ENCODE data around the gene ACOXL. TPM values are rescaled to one million over a fixed set of nuclear protein-coding genes. Genes with fewer than 3 reads are reported as not detected.
"Not testable (repeated sequence)": the region's sequence is repeated elsewhere in the genome, so short reads cannot be mapped to it uniquely, and the experiment has no call there.

ACOXL gene
- 1 to 10 TPM; 4.7 to 7.5 (median 5.6) TPM for polyA plus RNA-seq (ENCODE audit: insufficient read depth in 1 of 5, insufficient read length in 5 of 5, low replicate concordance in 1 of 5)
- long read RNA-seq, donor 1, partial matches to known transcripts, result 5 of 5 reads
- long read RNA-seq, donor 1, other reads (novel, unspliced or antisense), result 0 of 5 reads
- long read RNA-seq, donor 2, result 0 reads
- long read RNA-seq, donor 3, result 0 reads
- long read RNA-seq, donor 4, result 0 reads
- long read RNA-seq, donor 5, result 0 reads
- long read RNA-seq, donor 6, result 0 reads
- long read RNA-seq, donor 7, partial matches to known transcripts, result 0 of 1 reads
- long read RNA-seq, donor 7, other reads (novel, unspliced or antisense), result 0 of 1 reads
- long read RNA-seq, donor 8, result 0 reads

- DNase-seq, result peak in 1 of 2 donors; percentile 50
These were observed at the start of gene ACOXL for GRCh38 chr2:110732422-110733413. Gene ACOXL (plus strand): TSS chr2:110732573. CDS start chr2:110768390, 35,817 bp downstream.

GRCh38 chr2:110682872-110683271 lies 49.5 kb upstream of the ACOXL start:
- DNase-seq, result no peak

DNA sequence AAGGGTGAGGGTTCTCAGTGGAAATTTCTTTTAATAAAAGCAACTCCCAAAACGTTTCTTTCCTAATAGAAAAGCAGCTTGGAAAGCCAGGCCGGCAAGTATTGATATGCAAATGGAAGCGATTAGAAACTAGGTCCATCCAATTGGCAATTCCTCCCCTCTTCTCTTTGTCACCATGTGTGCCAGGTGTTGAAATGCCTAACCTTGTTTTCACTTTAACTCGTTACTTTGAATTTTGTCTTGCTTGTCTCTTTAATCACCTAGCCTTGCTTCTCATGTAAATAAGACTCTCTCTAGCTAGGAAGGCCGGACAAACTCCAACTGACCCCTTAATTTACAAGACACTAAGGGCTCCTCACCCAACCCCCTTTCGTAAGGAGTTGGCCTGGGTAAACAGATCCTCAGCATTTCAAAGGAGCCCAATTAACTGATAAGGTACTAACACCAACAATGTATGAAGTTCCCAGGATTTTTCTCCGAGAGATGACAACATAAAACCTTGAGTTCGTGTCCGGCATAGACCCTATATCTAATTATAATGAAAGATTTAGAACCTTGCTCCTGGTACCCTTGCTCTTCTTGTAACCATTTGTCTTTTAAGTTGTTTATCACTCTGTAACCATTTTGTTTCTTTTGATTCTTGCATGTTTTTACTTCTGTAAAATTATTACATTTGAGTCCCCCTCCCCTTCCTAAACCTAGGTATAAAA lies 44.4 kb upstream of the ACOXL start:
- DNase-seq, result not testable (repeated sequence)

DNA sequence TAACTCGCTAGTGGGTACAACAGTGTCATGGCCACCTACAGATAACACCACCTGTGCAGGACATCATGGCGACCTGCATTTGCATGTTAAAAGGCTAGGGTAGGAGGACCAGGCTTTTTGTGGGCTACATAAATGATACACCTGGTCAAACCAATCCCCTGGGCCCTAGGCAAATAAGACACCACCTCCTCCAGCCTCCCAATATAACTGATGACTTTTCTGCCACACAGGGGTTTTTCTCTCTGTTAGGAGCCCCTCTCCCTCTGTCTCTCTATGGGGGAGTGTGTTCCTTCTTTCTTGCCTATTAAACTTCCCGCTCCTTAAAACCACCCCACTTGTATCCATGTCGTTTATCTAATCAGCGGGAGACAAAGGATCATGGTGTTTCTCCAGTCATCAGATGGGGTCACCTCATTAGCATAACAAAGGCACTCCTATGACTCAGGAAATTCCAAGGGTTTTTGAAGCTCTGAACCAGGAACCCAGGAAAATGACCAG lies 43.7 kb upstream of the ACOXL start:
- DNase-seq, result no peak

DNA sequence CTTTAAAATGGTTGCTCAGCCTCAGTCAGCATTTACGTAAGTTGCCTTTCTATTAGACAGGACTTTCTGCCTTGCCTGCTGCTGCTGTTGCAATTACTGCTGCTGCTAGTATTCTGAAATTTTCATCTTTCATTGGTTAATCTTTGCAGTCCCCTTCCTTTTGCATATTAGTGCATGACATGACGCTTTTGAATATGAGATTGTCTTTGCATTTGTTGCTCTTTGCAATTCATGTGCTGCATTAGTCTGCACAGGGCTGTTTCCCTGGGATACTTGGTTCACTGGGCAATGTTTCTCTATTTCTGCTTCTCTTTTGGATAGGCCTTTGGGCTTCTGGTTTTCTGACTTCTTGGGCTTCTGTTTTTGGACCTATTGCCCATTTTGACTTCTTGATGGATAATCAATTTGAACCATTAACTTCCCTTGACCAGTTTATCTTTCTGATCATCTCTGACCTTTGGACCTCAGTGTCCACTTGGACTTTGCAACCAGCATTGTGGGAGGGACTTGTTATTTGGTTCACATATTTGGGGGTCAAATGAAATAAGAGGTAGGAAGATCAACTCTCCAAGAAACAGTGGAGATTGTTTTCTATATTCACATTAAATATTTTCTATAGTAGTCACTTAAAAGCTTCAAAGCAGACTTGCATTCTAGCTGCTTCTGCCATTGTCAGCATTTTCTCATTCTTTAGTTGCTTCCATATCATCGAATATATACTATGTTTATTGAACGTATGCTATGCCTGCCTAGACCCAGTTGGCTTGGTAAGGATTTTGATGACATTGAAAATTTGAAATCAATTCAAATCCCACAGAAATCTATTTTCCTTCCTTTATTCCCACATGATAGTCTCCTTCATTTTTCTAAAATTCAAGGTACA lies 42.0 kb upstream of the ACOXL start:
- no peak for DNase-seq

DNA sequence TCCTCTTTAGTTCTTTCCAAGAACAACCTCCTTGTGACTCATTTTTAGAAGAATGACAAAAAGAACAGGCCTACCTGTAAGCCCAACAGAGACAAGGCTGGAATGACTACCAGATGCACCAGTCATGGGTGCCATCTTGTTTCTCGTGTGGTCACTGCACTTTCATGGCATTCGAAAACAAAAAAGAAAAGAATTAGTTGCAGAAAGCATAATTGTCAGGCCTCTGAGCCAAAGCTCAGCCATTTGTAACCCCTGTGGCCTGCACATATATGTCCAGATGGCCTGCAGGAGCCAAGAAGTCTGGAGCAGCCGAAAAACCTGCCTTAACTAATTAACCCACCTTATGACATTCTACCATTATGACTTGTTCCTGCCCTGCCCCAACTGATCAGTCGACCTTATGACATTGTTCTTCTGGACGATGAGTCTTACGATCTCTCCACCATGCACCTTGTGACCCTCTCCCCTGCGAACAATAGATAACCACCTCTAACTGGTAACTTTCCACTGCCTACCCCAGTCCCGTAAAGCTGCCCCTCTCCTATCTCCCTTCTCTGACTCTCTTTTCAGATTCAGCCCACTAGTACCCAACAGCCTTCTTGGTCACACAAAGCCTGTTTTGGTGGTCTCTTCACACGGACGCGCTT lies 40.6 kb upstream of the ACOXL start:
- DNase-seq, result no peak

- peak in 1 of 2 donors; percentile 40 for DNase-seq
These were observed 37.1 kb upstream of the ACOXL start for GRCh38 chr2:110695146-110695898.

GRCh38 chr2:110698253-110698652 lies 34.1 kb upstream of the ACOXL start:
- not testable (repeated sequence) for DNase-seq

GRCh38 chr2:110702514-110703380 lies 29.6 kb upstream of the ACOXL start:
- no peak for DNase-seq

- DNase-seq, result no peak
These were observed 24.9 kb upstream of the ACOXL start for GRCh38 chr2:110707386-110707965.

DNA sequence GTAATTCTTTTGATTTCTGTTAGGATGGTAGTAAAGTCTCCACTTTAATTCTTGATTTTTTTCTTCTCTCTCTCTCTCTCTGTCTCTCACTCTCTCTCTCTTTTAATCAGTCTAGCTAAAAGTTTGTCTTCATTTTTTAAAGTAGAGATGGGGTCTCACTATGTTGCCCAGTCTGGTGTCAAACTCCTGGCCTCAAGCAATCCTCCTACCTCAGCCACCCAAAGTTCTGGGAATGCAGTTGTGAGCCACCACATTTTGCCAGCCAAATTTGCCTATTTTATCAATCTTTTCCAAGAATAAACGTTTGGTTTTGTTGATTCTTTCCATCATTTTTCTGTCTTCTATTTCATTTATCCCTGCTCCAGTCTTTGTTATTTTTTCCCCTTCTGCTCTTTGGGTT lies 23.9 kb upstream of the ACOXL start:
- no peak for DNase-seq

- no peak for DNase-seq
These were observed 19.6 kb upstream of the ACOXL start for GRCh38 chr2:110712737-110713136.

DNA sequence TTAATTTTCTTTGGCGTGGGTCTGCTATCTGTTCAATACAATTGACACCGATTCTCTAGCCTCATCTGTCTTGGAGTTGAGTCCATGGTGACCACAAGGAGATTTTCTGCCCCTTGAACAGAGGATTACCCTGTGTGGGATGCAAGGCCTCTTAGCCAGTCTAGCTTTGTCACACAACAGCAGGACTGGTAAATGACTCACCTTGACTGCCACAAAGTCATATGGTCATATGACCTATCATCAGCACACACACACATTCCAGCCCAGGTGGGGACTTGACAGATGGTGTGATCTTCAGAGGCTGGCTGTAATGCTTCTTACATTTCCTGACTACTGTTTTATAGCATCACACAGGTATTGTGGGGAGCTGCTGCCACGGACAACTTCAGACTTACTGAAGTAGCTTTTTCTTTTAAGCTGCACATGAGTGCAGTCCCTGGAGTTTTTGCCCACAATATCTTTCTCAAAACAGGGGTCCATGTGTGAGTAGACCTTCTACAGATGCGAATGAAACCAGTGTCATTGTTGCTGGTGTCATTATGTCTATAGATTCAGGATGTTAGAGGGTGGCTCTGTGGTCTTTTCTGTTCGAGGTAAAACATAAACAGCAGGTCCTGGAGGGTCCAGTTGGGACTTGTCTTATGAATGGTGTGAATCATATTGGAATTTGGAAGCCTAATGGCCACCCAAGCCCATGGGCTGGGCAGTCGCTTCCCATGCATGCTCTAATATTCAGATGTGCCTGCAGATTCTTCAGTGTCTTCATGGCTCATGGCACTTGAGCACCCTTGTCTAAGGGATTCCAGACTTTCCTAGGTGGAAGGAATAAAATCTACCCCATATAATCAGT lies 18.6 kb upstream of the ACOXL start:
- no peak for DNase-seq

GRCh38 chr2:110714452-110715224 lies 17.7 kb upstream of the ACOXL start:
- DNase-seq, result no peak

DNA sequence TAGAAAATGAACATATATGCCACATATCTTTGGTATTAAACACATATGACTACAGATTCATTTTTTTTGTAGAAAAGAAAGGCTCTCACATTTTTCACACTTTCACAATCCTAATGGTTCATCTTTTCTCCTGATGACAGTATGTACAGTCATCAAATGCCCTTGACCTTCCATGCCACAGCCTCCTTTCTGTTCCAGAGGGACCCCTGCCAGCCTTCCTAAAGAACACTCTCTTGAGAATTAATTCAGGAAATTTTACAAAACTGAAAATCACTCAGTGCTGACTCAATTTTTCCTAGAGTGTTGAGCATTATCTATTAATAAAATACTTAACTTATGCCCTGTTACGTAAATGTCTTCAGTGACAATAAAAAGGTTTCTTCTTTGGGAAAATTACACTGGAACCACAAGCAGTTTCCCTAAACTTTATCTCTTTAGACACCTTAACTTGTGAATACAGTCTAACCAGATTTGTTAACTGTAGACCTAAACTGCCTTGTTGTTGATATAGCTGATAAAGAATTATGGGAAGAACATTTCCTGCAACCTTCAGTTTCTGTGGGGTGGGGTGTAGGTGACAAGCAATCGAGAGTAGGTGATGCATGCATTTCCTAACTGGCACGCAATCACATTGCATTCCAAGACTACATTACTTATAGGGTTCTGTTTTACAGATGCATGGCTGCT lies 15.3 kb upstream of the ACOXL start:
- DNase-seq, result no peak

GRCh38 chr2:110717734-110718133 lies 14.6 kb upstream of the ACOXL start:
- DNase-seq, result peak; percentile 53 to 59

All from right lung (tissue), 10 donors.